Progenitor cell of endocrine pancreas (in vitro differentiated cells): Measurements from ENCODE around the gene KIF3C. TPM values are rescaled to one million over a fixed set of nuclear protein-coding genes. Genes with fewer than 3 reads are reported as not detected.
"Not testable (repeated sequence)": the region's sequence is repeated elsewhere in the genome, so short reads cannot be mapped to it uniquely, and the experiment has no call there.

Experiments
- DNase-seq: peaks from one replicate; pipeline ENCODE4 v3.0.0; 2021; ENCODE audit warnings: low spot score; ENCODE audit not compliant: unreplicated experiment
- H3K27ac Mint-ChIP-seq: 2 replicates; pipeline ENCODE4 v1.8.0; 2021; ENCODE audit warnings: mild to moderate bottlenecking, moderate library complexity, mixed read lengths
- H3K27me3 Mint-ChIP-seq: 2 replicates; pipeline ENCODE4 v1.8.0; 2021; ENCODE audit warnings: mixed read lengths
- H3K36me3 Mint-ChIP-seq: 2 replicates; pipeline ENCODE4 v1.8.0; 2022; ENCODE audit warnings: mixed read lengths; ENCODE audit not compliant: insufficient read depth
- H3K4me1 Mint-ChIP-seq: 2 replicates; pipeline ENCODE4 v1.8.0; 2021; ENCODE audit warnings: low read depth, mixed read lengths
- H3K4me3 Mint-ChIP-seq: 2 replicates; pipeline ENCODE4 v1.8.0; 2021; ENCODE audit warnings: low read depth, mild to moderate bottlenecking, moderate library complexity, mixed read lengths
- H3K9me3 Mint-ChIP-seq: 2 replicates; pipeline ENCODE4 v1.8.0; 2021; ENCODE audit warnings: low read depth, mixed read lengths
- long read RNA-seq: library from polyadenylated mRNA; unstranded; transcript quantifications from one replicate; pipeline ENCODE4 v2.0.0, GENCODE V29; 2020
- total RNA-seq: library from RNA; stranded (reverse); gene quantifications from 2 replicates; pipeline ENCODE4 v1.2.1, GENCODE V29; 2021
- TF ChIP-seq, protein P1 (sequence below): fragments of 200-600 bp; sonication (generic); IDR thresholded peaks from one replicate; pipeline ENCODE4 v1.5.0; 2021; ENCODE audit warnings: antibody characterized with exemption, mild to moderate bottlenecking; ENCODE audit not compliant: unreplicated experiment

Gene KIF3C
- total RNA-seq = 42.3 TPM in 2 replicates
- long read RNA-seq, full-length matches to known transcripts = 7 of 26 reads
- long read RNA-seq, partial matches to known transcripts = 5 of 26 reads
- long read RNA-seq, other reads (novel, unspliced or antisense) = 14 of 26 reads

- peak; percentile 59 for DNase-seq
- peak within 1 kb of the TSS; percentile 88 for H3K4me3 Mint-ChIP-seq
- H3K27me3 Mint-ChIP-seq = no peaks in the 10 kb centered on the region
- H3K4me1 Mint-ChIP-seq = peaks cover 29% of the 10 kb centered on the region
- TF ChIP-seq, protein P1, sequence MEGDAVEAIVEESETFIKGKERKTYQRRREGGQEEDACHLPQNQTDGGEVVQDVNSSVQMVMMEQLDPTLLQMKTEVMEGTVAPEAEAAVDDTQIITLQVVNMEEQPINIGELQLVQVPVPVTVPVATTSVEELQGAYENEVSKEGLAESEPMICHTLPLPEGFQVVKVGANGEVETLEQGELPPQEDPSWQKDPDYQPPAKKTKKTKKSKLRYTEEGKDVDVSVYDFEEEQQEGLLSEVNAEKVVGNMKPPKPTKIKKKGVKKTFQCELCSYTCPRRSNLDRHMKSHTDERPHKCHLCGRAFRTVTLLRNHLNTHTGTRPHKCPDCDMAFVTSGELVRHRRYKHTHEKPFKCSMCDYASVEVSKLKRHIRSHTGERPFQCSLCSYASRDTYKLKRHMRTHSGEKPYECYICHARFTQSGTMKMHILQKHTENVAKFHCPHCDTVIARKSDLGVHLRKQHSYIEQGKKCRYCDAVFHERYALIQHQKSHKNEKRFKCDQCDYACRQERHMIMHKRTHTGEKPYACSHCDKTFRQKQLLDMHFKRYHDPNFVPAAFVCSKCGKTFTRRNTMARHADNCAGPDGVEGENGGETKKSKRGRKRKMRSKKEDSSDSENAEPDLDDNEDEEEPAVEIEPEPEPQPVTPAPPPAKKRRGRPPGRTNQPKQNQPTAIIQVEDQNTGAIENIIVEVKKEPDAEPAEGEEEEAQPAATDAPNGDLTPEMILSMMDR = no peak
- peak within 1 kb of the TSS; percentile 91 for H3K27ac Mint-ChIP-seq
- H3K36me3 Mint-ChIP-seq = peaks cover 2% of the 10 kb centered on the region
- H3K9me3 Mint-ChIP-seq = no peaks in the 10 kb centered on the region
Observed at GRCh38 chr2:25982273-25982967, at the start of gene KIF3C. Gene KIF3C, minus strand, starts transcription at chr2:25982497. Its CDS starts 580 bp downstream, at chr2:25981917.

- H3K36me3 Mint-ChIP-seq, H3K4me3 Mint-ChIP-seq, H3K27me3 Mint-ChIP-seq, H3K4me1 Mint-ChIP-seq, DNase-seq, H3K9me3 Mint-ChIP-seq, H3K27ac Mint-ChIP-seq: not testable (repeated sequence)
Observed at GRCh38 chr2:26028083-26028482, 45.8 kb upstream of the KIF3C start.

DNA sequence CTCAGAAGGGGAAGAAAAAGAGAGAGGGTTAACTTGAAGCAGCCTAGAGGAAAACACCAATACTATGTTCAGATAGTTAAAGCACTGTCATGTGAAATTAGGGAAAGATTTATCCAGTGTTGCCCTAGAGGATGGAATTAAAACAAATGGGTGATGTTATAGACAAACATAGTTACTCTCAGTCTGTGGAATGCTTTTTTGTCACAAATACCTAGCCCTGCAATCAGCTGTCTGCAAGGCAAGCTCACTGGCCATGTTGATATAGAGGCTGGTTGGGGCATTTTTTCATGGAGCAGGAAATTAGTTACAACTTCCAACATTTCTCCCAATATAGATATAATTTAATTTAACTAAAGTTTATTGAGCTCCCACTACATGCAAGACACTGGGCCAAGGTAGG is 43.2 kb upstream of the KIF3C start:
- H3K36me3 Mint-ChIP-seq = no peaks in the 10 kb centered on the region
- TF ChIP-seq, protein P1 = no peak
- H3K4me3 Mint-ChIP-seq = no peak overlapping the region
- H3K4me1 Mint-ChIP-seq = no peaks in the 10 kb centered on the region
- H3K27me3 Mint-ChIP-seq = no peaks in the 10 kb centered on the region
- H3K27ac Mint-ChIP-seq = no peak overlapping the region
- DNase-seq = no peak
- H3K9me3 Mint-ChIP-seq = no peaks in the 10 kb centered on the region

DNA sequence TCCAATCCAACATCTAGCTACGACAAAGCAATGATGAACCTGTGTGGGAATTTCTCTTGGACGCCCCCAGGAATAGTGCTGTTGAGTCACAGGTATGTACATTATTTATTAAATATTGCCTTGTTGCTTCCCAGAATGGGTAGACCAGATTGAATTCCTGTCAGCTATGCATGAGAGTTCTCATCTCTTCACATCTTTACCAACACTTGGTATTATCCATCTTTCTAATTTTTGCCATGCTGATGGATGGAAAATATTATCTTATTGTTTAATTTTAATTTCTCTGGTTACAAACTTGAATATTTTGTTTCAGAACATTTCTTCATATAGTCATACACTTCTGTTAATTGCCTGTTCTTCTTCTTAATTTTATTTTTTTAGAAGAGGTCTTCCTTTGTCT is 42.0 kb upstream of the KIF3C start:
- H3K36me3 Mint-ChIP-seq = no peaks in the 10 kb centered on the region

DNA sequence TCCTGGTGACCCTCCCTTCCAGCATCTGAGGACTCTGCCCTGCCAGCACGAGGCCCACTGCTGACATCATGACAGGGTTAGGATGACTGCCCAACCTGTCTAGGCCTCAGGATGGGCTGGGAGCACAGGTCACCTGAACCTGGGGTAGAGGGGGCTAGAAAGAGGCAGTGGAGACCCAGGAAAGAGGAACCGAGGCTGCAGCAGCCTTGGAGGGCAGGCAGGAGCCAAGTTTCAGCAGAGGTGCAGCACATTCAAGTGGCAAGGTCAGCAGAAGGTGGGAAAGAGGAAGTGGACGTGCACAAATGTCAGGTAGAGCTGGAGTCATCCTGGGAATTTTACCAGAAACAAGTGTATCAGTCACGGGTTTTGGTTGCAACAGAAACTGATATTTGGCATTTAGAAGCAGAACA is 37.9 kb upstream of the KIF3C start:
- H3K9me3 Mint-ChIP-seq = no peaks in the 10 kb centered on the region
- no peak for DNase-seq
- H3K27ac Mint-ChIP-seq = no peak overlapping the region
- H3K36me3 Mint-ChIP-seq = no peaks in the 10 kb centered on the region
- TF ChIP-seq, protein P1 = no peak
- peaks cover 5% of the 10 kb centered on the region for H3K27me3 Mint-ChIP-seq
- peaks cover 3% of the 10 kb centered on the region for H3K4me1 Mint-ChIP-seq
- H3K4me3 Mint-ChIP-seq = no peak overlapping the region

More for the DNA sequence above, 42.0 kb upstream of the KIF3C start:
- Mint-ChIP-seq H3K27ac (no peak overlapping the region), H3K4me1 (no peaks in the 10 kb centered on the region), H3K9me3 (no peaks in the 10 kb centered on the region), H3K27me3 (no peaks in the 10 kb centered on the region), H3K4me3 (no peak overlapping the region)
- TF ChIP-seq, protein P1 = no peak
- no peak for DNase-seq
